A549 (cell line): ENCODE data around the gene UBAC1. TPM values are rescaled to one million over a fixed set of nuclear protein-coding genes. Genes with fewer than 3 reads are reported as not detected.

Source experiments
- ATAC-seq, 2 experiments: fragments of 200-7000 bp in 1 of 2; fragments of >200 bp in 1 of 2; cut with Nextera tagmentation in 1 of 2; cut with Tn5 transposase in 1 of 2; 3 replicates each; pipeline versions ENCODE4 v1.8.0 to v1.9.1; 2018 to 2020; ENCODE audit warnings: mild to moderate bottlenecking in 1 of 2, moderate library complexity in 1 of 2
- CTCF ChIA-PET: fragments of 300-600 bp; sonication (Branson Sonifier 250); formaldehyde crosslinking; extraction: SDS; loops from one replicate; lab custom pipeline; 2021; ENCODE audit warnings: antibody characterized with exemption, inconsistent platforms; lab: Yijun Ruan, JAX
- POLR2A ChIA-PET: fragments of 350-600 bp; formaldehyde crosslinking; extraction: SDS; loops from one replicate; lab custom pipeline; 2021; ENCODE audit warnings: antibody characterized with exemption, inconsistent platforms; lab: Yijun Ruan, JAX
- DNase-seq, 2 experiments: peaks; one replicate each; pipeline versions ENCODE4 v3.0.0 to v3.0.0-alpha.2; 2011 to 2016; ENCODE audit warnings: low read depth in 1 of 2, low spot score in 1 of 2
- FAIRE-seq: peaks from 2 replicates; lab custom pipeline; 2011; peaks lifted over from hg19 to GRCh38; lab: Jason Lieb, UNC
- H3K27ac ChIP-seq, 2 experiments: fragments of >200 bp; sonication (Bioruptor Twin); formaldehyde crosslinking; 3 replicates each; pipeline ENCODE4 v1.5.1; 2016 to 2017
- H3K4me1 ChIP-seq: fragments of >200 bp; sonication (Bioruptor Twin); formaldehyde crosslinking; 3 replicates; pipeline ENCODE4 v1.6.1; 2016
- H3K4me2 ChIP-seq: fragments of >200 bp; sonication (Bioruptor Twin); formaldehyde crosslinking; 3 replicates; pipeline ENCODE4 v1.6.1; 2016
- H3K4me3 ChIP-seq: fragments of >200 bp; sonication (Bioruptor Twin); formaldehyde crosslinking; 3 replicates; pipeline ENCODE4 v1.5.1; 2016
- H3K9me3 ChIP-seq: fragments of >200 bp; sonication (Bioruptor Twin); formaldehyde crosslinking; 3 replicates; pipeline ENCODE4 v1.6.1; 2016
- CBX8 ChIP-seq: fragments of 200-600 bp; sonication (generic); IDR thresholded peaks from 2 replicates; pipeline ENCODE4 v1.6.1; 2016
- CHD2 ChIP-seq: fragments of 150-350 bp; IDR thresholded peaks from 2 replicates; pipeline ENCODE4 v1.6.1; 2014; ENCODE audit warnings: low read length; ENCODE audit not compliant: partially characterized antibody
- CHD4 ChIP-seq: fragments of 200-600 bp; sonication (generic); IDR thresholded peaks from 2 replicates; pipeline ENCODE4 v1.6.1; 2016; ENCODE audit warnings: antibody characterized with exemption, mild to moderate bottlenecking, borderline replicate concordance
- FOSB ChIP-seq: fragments of 250-450 bp; sonication (Bioruptor Pico); IDR thresholded peaks from 2 replicates; pipeline ENCODE4 v1.5.0; 2020; ENCODE audit warnings: mild to moderate bottlenecking, moderate library complexity
- HEYL ChIP-seq: fragments of 250-450 bp; sonication (Bioruptor Pico); IDR thresholded peaks from 2 replicates; pipeline ENCODE4 v1.8.0; 2021; ENCODE audit warnings: mild to moderate bottlenecking, moderate library complexity
- HOXB13 ChIP-seq: fragments of 250-450 bp; sonication (Bioruptor Pico); IDR thresholded peaks from 2 replicates; pipeline ENCODE4 v1.5.0; 2020; ENCODE audit warnings: low read depth, mild to moderate bottlenecking, moderate library complexity
- KDM5A ChIP-seq: fragments of 200-600 bp; sonication (generic); IDR thresholded peaks from 2 replicates; pipeline ENCODE4 v1.6.1; 2016; ENCODE audit warnings: antibody characterized with exemption, mild to moderate bottlenecking
- NPAS2 ChIP-seq: fragments of 250-450 bp; sonication (Bioruptor Pico); IDR thresholded peaks from 2 replicates; pipeline ENCODE4 v1.8.0; 2022; ENCODE audit warnings: mild to moderate bottlenecking, moderate library complexity, borderline replicate concordance
- POLR2A ChIP-seq: IDR thresholded peaks from 2 replicates; pipeline ENCODE4 v1.6.1; 2012; ENCODE audit warnings: mild to moderate bottlenecking, low read length
- RAD21 ChIP-seq, 2 experiments: fragments of >200 bp in 1 of 2; sonication (Bioruptor Twin) in 1 of 2; formaldehyde crosslinking in 1 of 2; IDR thresholded peaks in 1 of 2; conservative IDR thresholded peaks in 1 of 2; 2 replicates in 1 of 2; 3 replicates in 1 of 2; pipeline ENCODE4 v1.6.1; 2012 to 2018; ENCODE audit warnings: inconsistent platforms in 1 of 2
- RARB ChIP-seq: fragments of 250-450 bp; sonication (Bioruptor Pico); IDR thresholded peaks from 2 replicates; pipeline ENCODE4 v1.8.0; 2021; ENCODE audit warnings: mild to moderate bottlenecking, moderate library complexity
- RCOR1 ChIP-seq: fragments of 150-350 bp; IDR thresholded peaks from 2 replicates; pipeline ENCODE4 v1.6.1; 2014; ENCODE audit warnings: antibody characterized with exemption, low read length, low read depth
- SMC3 ChIP-seq: fragments of >200 bp; sonication (Bioruptor Twin); formaldehyde crosslinking; IDR thresholded peaks from 3 replicates; pipeline ENCODE4 v1.6.1; 2018; ENCODE audit warnings: inconsistent platforms
- ZFP36 ChIP-seq: fragments of 450-650 bp; IDR thresholded peaks from 2 replicates; pipeline ENCODE4 v1.6.1; 2014; ENCODE audit warnings: borderline replicate concordance; ENCODE audit not compliant: partially characterized antibody
- ZSCAN20 ChIP-seq: fragments of 250-450 bp; sonication (Bioruptor Pico); IDR thresholded peaks from 2 replicates; pipeline ENCODE4 v1.8.0; 2022; ENCODE audit warnings: mild to moderate bottlenecking, moderate library complexity
- WGBS: methylation state at CpG from one replicate; pipeline ENCODE4 v1.1.6; 2017; ENCODE audit errors: missing lambda C conversion rate; 5-methylcytosine and 5-hydroxymethylcytosine counted together
- polyA plus RNA-seq, 4 experiments: library from polyadenylated mRNA; depleted of rRNA in 3 of 4; stranded (reverse); fragments of >200 nt; fragmentation: RNase III in 1 of 4; extraction: RNeasy Plus Mini Kit Qiagen cat#74134 plus additional on column Dnase treatment in 1 of 4; gene quantifications; 2 replicates in 3 of 4; 3 replicates in 1 of 4; pipeline ENCODE4 v1.2.3, GENCODE V29; 2011 to 2017
- TF ChIP-seq, protein P1 (sequence below): fragments of >200 bp; sonication (Bioruptor Twin); formaldehyde crosslinking; IDR thresholded peaks from 3 replicates; pipeline ENCODE4 v1.6.1; 2016
- TF ChIP-seq, protein P2 (sequence below): fragments of 200-600 bp; sonication (generic); IDR thresholded peaks from 2 replicates; pipeline ENCODE4 v1.6.1; 2016; ENCODE audit warnings: antibody characterized with exemption, mild to moderate bottlenecking, moderate library complexity

Gene UBAC1
- polyA plus RNA-seq, 2 of the 4 experiments (the other 2 are of a cell fraction), result 30.8 to 37.6 TPM

DNA sequence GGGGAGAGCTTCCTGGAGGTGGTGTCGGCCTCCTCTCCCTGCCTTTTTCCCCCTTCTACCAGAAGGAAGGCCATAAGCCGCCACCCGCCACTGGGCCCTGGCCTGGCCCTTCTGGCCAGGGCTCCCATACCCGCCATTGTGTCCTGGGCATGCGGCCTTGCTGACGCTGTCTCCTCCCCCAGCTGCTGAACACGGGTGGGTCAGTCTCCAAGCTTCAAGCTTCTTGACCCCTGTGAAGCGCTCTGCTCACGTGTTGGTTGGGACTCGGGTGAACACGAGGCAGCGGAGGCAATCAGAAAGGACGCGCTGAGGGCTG lies 24.2 kb upstream of the UBAC1 start:
- 89% methylated on average over 14 of the region's 14 CpGs for WGBS
- ATAC-seq, result no peak
- Histone ChIP-seq H3K4me2 (no peak overlapping the region), H3K9me3 (no peaks in the 10 kb centered on the region), H3K27ac (no peak overlapping the region), H3K4me1 (0 out of 3 replicates have a peak, but pooled peaks cover 4% of the 10 kb centered on the region), H3K4me3 (no peak overlapping the region)
- no peak for FAIRE-seq
- POLR2A ChIA-PET, result no interaction called here
- DNase-seq, result no peak
- TF ChIP-seq KDM5A (no peak), ZFP36 (peak; percentile 14)
- TF ChIP-seq, all 56 proteins: peak for 1
- CTCF ChIA-PET, result interaction anchor here (1.0 to 3.3 kb wide), 4 partner anchors 8 to 22 kb away, joined by 4 to 15 read pairs (median 7); no protein-coding TSS in a partner anchor

DNA sequence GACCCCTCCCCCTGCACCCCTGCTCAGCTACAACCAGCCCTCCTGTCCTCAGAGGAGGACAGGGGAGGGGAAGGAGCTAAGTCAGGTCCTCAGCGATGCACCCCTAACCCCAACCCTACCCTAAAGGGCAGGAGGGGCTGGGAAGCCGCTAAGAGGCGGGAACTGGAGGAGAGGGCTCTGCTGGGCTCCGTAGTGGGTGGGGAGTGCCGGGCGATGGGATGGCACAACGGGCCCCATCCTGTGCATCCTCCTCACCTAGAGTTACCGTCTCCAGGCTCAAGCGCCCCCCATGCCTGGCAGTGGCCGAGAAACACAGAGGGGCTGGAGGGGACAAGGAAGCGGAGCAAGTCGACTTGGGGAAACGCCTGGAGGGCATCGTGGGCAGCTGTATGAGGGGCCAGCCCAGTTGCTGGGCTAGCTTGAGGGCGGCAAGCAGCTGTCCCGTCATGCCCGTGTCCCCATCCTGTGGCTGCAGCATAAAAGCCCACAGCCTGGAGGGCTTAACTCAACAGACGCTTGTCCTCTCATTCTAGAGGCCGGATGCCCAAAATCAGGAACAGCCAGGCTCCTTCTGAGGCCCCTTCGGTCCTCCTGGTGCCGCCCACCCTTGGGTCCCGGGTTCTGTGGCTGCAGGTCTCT lies 23.0 kb upstream of the UBAC1 start:
- no peak for FAIRE-seq
- Histone ChIP-seq H3K4me1 (no peaks in the 10 kb centered on the region), H3K4me3 (no peak overlapping the region), H3K9me3 (no peaks in the 10 kb centered on the region), H3K4me2 (no peak overlapping the region), H3K27ac (no peak overlapping the region)
- TF ChIP-seq RAD21 (conservative IDR thresholded peaks at IDR 0.05 in 1 of 2, IDR thresholded peaks at IDR 0.05 in 1 of 2) (no peak), HOXB13 (no peak), CHD4 (no peak), CHD2 (no peak), CBX8 (no peak), HEYL (CRISPR knock-in tag) (no peak), NPAS2 (CRISPR knock-in tag) (no peak), RARB (CRISPR knock-in tag) (no peak), ZSCAN20 (CRISPR knock-in tag) (no peak), POLR2A (no peak), FOSB (no peak), RCOR1 (no peak)
- TF ChIP-seq, protein P1, sequence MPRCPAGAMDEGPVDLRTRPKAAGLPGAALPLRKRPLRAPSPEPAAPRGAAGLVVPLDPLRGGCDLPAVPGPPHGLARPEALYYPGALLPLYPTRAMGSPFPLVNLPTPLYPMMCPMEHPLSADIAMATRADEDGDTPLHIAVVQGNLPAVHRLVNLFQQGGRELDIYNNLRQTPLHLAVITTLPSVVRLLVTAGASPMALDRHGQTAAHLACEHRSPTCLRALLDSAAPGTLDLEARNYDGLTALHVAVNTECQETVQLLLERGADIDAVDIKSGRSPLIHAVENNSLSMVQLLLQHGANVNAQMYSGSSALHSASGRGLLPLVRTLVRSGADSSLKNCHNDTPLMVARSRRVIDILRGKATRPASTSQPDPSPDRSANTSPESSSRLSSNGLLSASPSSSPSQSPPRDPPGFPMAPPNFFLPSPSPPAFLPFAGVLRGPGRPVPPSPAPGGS, result no peak
- TF ChIP-seq, protein P2, sequence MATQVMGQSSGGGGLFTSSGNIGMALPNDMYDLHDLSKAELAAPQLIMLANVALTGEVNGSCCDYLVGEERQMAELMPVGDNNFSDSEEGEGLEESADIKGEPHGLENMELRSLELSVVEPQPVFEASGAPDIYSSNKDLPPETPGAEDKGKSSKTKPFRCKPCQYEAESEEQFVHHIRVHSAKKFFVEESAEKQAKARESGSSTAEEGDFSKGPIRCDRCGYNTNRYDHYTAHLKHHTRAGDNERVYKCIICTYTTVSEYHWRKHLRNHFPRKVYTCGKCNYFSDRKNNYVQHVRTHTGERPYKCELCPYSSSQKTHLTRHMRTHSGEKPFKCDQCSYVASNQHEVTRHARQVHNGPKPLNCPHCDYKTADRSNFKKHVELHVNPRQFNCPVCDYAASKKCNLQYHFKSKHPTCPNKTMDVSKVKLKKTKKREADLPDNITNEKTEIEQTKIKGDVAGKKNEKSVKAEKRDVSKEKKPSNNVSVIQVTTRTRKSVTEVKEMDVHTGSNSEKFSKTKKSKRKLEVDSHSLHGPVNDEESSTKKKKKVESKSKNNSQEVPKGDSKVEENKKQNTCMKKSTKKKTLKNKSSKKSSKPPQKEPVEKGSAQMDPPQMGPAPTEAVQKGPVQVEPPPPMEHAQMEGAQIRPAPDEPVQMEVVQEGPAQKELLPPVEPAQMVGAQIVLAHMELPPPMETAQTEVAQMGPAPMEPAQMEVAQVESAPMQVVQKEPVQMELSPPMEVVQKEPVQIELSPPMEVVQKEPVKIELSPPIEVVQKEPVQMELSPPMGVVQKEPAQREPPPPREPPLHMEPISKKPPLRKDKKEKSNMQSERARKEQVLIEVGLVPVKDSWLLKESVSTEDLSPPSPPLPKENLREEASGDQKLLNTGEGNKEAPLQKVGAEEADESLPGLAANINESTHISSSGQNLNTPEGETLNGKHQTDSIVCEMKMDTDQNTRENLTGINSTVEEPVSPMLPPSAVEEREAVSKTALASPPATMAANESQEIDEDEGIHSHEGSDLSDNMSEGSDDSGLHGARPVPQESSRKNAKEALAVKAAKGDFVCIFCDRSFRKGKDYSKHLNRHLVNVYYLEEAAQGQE, result no peak
- no peak for DNase-seq
- WGBS, result 74% methylated on average over 19 of the region's 22 CpGs
- ATAC-seq, result no peak
- POLR2A ChIA-PET, result no interaction called here
- CTCF ChIA-PET, result interaction anchor here (0.6 to 2.3 kb wide), 3 partner anchors 17 to 297 kb away, joined by 3 to 16 read pairs (median 3); no protein-coding TSS in a partner anchor

DNA sequence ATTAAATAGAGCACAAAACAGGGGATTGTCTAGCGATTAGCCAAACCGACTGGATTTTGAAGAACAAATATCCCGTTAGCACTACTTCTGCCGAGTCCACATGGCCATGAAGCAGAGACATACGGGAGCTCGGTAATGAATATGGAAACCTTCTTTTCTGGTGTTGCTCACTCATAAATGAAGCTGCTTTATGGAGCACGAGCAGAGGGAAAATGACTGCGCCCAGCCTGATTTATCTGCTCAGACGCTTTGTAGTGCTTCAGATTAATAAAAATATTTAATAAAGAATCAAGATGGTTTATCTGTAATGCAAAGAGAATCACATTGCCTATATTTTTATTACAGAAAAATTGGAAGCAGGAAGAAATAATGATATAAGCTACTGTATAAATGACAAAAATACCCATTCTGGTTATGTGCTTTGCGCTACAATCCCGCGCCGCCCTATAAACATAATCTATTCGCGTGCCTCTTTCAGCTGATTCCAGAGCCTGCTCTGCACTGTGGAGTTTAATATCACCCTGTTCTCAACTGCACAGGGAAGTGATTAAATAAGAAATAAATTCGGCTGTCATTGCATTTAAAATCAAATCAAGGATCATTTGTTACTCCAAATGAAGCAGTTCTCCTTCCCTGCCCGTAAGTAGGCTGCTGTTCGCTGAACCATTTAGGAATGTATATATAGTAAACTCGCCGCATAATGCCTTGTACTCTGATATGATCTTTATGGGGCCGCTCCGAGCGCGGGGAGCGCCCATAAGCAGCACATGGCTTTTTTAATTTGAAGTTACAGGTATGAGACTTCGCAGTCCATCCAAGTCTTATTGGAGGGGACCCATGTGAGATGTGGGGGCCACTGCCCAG lies 22.3 kb upstream of the UBAC1 start:
- Histone ChIP-seq H3K4me1 (0 out of 3 replicates have a peak, but pooled peaks cover 3% of the 10 kb centered on the region), H3K4me3 (no peak overlapping the region), H3K9me3 (no peaks in the 10 kb centered on the region), H3K4me2 (no peak overlapping the region), H3K27ac (no peak overlapping the region)
- ATAC-seq, result no peak
- POLR2A ChIA-PET, result no interaction called here
- FAIRE-seq, result no peak
- CTCF ChIA-PET, result interaction anchor here (0.6 to 2.3 kb wide), 4 partner anchors 16 to 298 kb away, joined by 3 to 16 read pairs (median 3); no protein-coding TSS in a partner anchor
- no peak for DNase-seq
- TF ChIP-seq SMC3 (no peak), KDM5A (no peak)
- TF ChIP-seq, all 56 proteins: peak for 0
- 75% methylated on average over 26 of the region's 26 CpGs for WGBS
